ENCODE measurements around the gene THAP2.
"Not testable (repeated sequence)": the region's sequence is repeated elsewhere in the genome, so short reads cannot be mapped to it uniquely, and the experiment has no call there.

THAP2 gene

GRCh38 chr12:71702181-71702580 lies 38.1 kb downstream of the THAP2 start:
- DNase-seq (ENCODE audit: low spot score): not testable (repeated sequence)

GRCh38 chr12:71702590-71702989 lies 38.5 kb downstream of the THAP2 start:
- DNase-seq (ENCODE audit: low spot score): no peak

GRCh38 chr12:71703206-71703605 lies 39.1 kb downstream of the THAP2 start:
- DNase-seq (ENCODE audit: low spot score): no peak

GRCh38 chr12:71704920-71705319 lies 40.8 kb downstream of the THAP2 start:
- DNase-seq (ENCODE audit: low spot score): no peak

GRCh38 chr12:71708658-71709057 lies 44.6 kb downstream of the THAP2 start:
- DNase-seq (ENCODE audit: low spot score): no peak

GRCh38 chr12:71710276-71711125 lies 46.4 kb downstream of the THAP2 start:
- no peak for DNase-seq (ENCODE audit: low spot score)

- DNase-seq (ENCODE audit: low spot score): no peak
Measured at GRCh38 chr12:71718611-71719010, 54.5 kb downstream of the THAP2 start.

GRCh38 chr12:71719647-71720370 lies 55.7 kb downstream of the THAP2 start:
- DNase-seq (ENCODE audit: low spot score): no peak

- DNase-seq (ENCODE audit: low spot score): no peak
Measured at GRCh38 chr12:71721783-71722505, 57.8 kb downstream of the THAP2 start.

- DNase-seq (ENCODE audit: low spot score): no peak
Measured at GRCh38 chr12:71725011-71725410, 60.9 kb downstream of the THAP2 start.

- no peak for DNase-seq (ENCODE audit: low spot score)
Measured at GRCh38 chr12:71726548-71726947, 62.4 kb downstream of the THAP2 start.

GRCh38 chr12:71727958-71728357 lies 63.9 kb downstream of the THAP2 start:
- DNase-seq (ENCODE audit: low spot score): no peak

Small RNAs within 50 kb of the gene (small RNA-seq; reads per million reads assigned to genes)
- 0 reads per million in 2 experiments for gene RF00560
